NCI-H1694 treated with DMSO at 0.1 percent for 48 hours (cell line): ENCODE results near the gene HK1.

ENCODE experiments used
- DNase-seq: peaks from one replicate; lab custom pipeline; 2025; lab: John Stamatoyannopoulos, UW

HK1 gene

GRCh38 chr10:69376662-69377061 is 98.4 kb downstream of the HK1 start:
- DNase-seq = no peak

- no peak for DNase-seq
These were observed 98.9 kb downstream of the HK1 start for GRCh38 chr10:69377191-69377590.

GRCh38 chr10:69377933-69378332 is 99.6 kb downstream of the HK1 start:
- DNase-seq = no peak

- no peak for DNase-seq
These were observed 101.5 kb downstream of the HK1 start for GRCh38 chr10:69379800-69380199.

GRCh38 chr10:69382382-69383117 is 104.3 kb downstream of the HK1 start:
- DNase-seq = no peak

- DNase-seq = no peak
These were observed 105.3 kb downstream of the HK1 start for GRCh38 chr10:69383558-69383957.

GRCh38 chr10:69384320-69384719 is 106.0 kb downstream of the HK1 start:
- no peak for DNase-seq

GRCh38 chr10:69385454-69386350 is 107.4 kb downstream of the HK1 start:
- no peak for DNase-seq

- no peak for DNase-seq
These were observed 109.2 kb downstream of the HK1 start for GRCh38 chr10:69387500-69387899.

GRCh38 chr10:69388488-69388887 is 110.2 kb downstream of the HK1 start:
- no peak for DNase-seq

GRCh38 chr10:69389827-69390490 is 111.7 kb downstream of the HK1 start:
- DNase-seq = no peak

GRCh38 chr10:69391158-69391557 is 112.9 kb downstream of the HK1 start:
- no peak for DNase-seq

- peak; percentile 77 for DNase-seq
These were observed 114.2 kb downstream of the HK1 start for GRCh38 chr10:69392481-69393000.

GRCh38 chr10:69394020-69394419 is 115.7 kb downstream of the HK1 start:
- DNase-seq = no peak

- DNase-seq = no peak
These were observed 119.7 kb downstream of the HK1 start for GRCh38 chr10:69397972-69398371.

- no peak for DNase-seq
These were observed 120.2 kb downstream of the HK1 start for GRCh38 chr10:69398466-69398865.

GRCh38 chr10:69400936-69401335 is 122.6 kb downstream of the HK1 start:
- no peak for DNase-seq

GRCh38 chr10:69401416-69401815 is 123.1 kb downstream of the HK1 start:
- DNase-seq = no peak

- no peak for DNase-seq
These were observed 124.1 kb downstream of the HK1 start for GRCh38 chr10:69402386-69402785.

GRCh38 chr10:69403066-69403465 is 124.8 kb downstream of the HK1 start:
- DNase-seq = no peak

- DNase-seq = no peak
These were observed 125.2 kb downstream of the HK1 start for GRCh38 chr10:69403519-69403918.

- no peak for DNase-seq
These were observed 126.5 kb downstream of the HK1 start for GRCh38 chr10:69404786-69405185.
